ENCODE data around the gene APOL2. TPM values are rescaled to one million over a fixed set of nuclear protein-coding genes. Genes with fewer than 3 reads are reported as not detected.

Gene APOL2
- total RNA-seq, 4 donors from 2014 or later = 15.3 to 21.8 (median 17.1) TPM

DNA sequence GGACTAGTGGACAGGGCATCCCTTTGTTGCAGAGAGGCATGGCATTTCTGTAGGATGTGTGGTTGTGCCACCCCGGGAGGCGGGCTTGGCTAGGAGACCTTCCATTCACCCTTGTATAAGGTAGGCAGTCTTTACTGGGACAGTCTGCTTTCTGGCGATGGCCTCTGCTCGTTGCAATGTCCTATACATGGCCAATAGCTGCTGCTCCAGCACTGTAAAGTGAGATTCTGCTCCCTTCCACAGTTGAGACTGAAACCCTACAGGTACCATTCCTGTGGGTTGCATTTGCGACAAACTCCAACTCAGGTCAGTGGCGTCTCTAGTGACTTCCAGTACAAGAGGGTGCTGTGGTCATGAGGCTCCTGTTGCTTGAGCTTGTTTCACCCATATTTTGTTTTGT lies 58.4 kb downstream of the APOL2 start:
- H3K36me3 ChIP-seq = no peaks in the 10 kb centered on the region
- TF ChIP-seq POLR2A (IDR thresholded peaks at IDR 0.05) (no peak), EP300 (IDR thresholded peaks at IDR 0.05) (no peak), POLR2AphosphoS5 (IDR thresholded peaks at IDR 0.05) (no peak)
- TF ChIP-seq, protein P1, sequence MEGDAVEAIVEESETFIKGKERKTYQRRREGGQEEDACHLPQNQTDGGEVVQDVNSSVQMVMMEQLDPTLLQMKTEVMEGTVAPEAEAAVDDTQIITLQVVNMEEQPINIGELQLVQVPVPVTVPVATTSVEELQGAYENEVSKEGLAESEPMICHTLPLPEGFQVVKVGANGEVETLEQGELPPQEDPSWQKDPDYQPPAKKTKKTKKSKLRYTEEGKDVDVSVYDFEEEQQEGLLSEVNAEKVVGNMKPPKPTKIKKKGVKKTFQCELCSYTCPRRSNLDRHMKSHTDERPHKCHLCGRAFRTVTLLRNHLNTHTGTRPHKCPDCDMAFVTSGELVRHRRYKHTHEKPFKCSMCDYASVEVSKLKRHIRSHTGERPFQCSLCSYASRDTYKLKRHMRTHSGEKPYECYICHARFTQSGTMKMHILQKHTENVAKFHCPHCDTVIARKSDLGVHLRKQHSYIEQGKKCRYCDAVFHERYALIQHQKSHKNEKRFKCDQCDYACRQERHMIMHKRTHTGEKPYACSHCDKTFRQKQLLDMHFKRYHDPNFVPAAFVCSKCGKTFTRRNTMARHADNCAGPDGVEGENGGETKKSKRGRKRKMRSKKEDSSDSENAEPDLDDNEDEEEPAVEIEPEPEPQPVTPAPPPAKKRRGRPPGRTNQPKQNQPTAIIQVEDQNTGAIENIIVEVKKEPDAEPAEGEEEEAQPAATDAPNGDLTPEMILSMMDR (IDR thresholded peaks at IDR 0.05) = no peak
- H3K27me3 ChIP-seq = no peaks in the 10 kb centered on the region
- no peak for DNase-seq (ENCODE audit: low spot score in 2 of 2)
- H3K4me3 ChIP-seq = no peak overlapping the region
- WGBS = 98% methylated on average over 6 of the region's 6 CpGs
- H3K27ac ChIP-seq = no peak overlapping the region
- H3K9me3 ChIP-seq = no peaks in the 10 kb centered on the region
- peaks cover 14% of the 10 kb centered on the region for H3K4me1 ChIP-seq

GRCh38 chr22:36180038-36180880 lies 59.1 kb downstream of the APOL2 start:
- 72% methylated on average over 11 of the region's 22 CpGs for WGBS
- no peak overlapping the region for H3K27ac ChIP-seq
- TF ChIP-seq EP300 (IDR thresholded peaks at IDR 0.05) = no peak
- TF ChIP-seq, protein P1 (IDR thresholded peaks at IDR 0.05) = peak; percentile 72 to 79
- H3K36me3 ChIP-seq = no peaks in the 10 kb centered on the region
- H3K4me1 ChIP-seq = peaks cover 14% of the 10 kb centered on the region
- DNase-seq (ENCODE audit: low spot score in 2 of 2) = peak; percentile 89 to 90
- H3K9me3 ChIP-seq = no peaks in the 10 kb centered on the region
- H3K4me3 ChIP-seq = no peak overlapping the region
- no peaks in the 10 kb centered on the region for H3K27me3 ChIP-seq

GRCh38 chr22:36177160-36177559 lies 62.2 kb downstream of the APOL2 start:
- no peak overlapping the region for H3K27ac ChIP-seq
- H3K4me1 ChIP-seq = no peaks in the 10 kb centered on the region
- no peaks in the 10 kb centered on the region for H3K27me3 ChIP-seq
- H3K36me3 ChIP-seq = no peaks in the 10 kb centered on the region
- no peak overlapping the region for H3K4me3 ChIP-seq
- TF ChIP-seq, protein P1 (IDR thresholded peaks at IDR 0.05) = no peak
- TF ChIP-seq POLR2A (IDR thresholded peaks at IDR 0.05) (no peak), EP300 (IDR thresholded peaks at IDR 0.05) (no peak), POLR2AphosphoS5 (IDR thresholded peaks at IDR 0.05) (no peak)
- H3K9me3 ChIP-seq = no peaks in the 10 kb centered on the region
- 66% methylated on average over 3 of the region's 3 CpGs for WGBS
- no peak for DNase-seq (ENCODE audit: low spot score in 2 of 2)

Other genes starting within 250 kb of the APOL2 start
- gene RBFOX2, start 210.7 kb downstream of the APOL2 start, total RNA-seq = 10 to 100 TPM; 46.6 to 82.7 (median 62.1) TPM
- 10 to 100 TPM; 29.7 to 46.7 (median 34.0) TPM for gene APOL3, start 78.8 kb downstream of the APOL2 start, total RNA-seq
- 1 to 10 TPM; 3.3 to 7.9 (median 6.4) TPM for gene APOL4, start 37.7 kb downstream of the APOL2 start, total RNA-seq
- gene APOL1, start 13.6 kb upstream of the APOL2 start, total RNA-seq = 1 to 10 TPM; 1.2 to 7.3 (median 3.0) TPM
- 100 to 1,000 TPM; 284 to 323 (median 294) TPM for gene MYH9, start 148.4 kb upstream of the APOL2 start, total RNA-seq
- gene TXN2, start 242.1 kb upstream of the APOL2 start, total RNA-seq = 10 to 100 TPM; 50.7 to 73.5 (median 61.3) TPM

All from suprapubic skin (tissue), 4 donors.